Osteocyte (in vitro differentiated cells): ENCODE measurements around the gene LGR6. TPM values are rescaled to one million over a fixed set of nuclear protein-coding genes. Genes with fewer than 3 reads are reported as not detected.

ENCODE experiments used
- DNase-seq: peaks from one replicate; pipeline ENCODE4 v3.0.0; 2021; ENCODE audit warnings: mixed read lengths; ENCODE audit not compliant: unreplicated experiment; ENCODE audit errors: extremely low spot score
- H3K27ac Mint-ChIP-seq: one replicate; pipeline ENCODE4 v1.8.0; 2021; ENCODE audit warnings: mild to moderate bottlenecking, mixed read lengths; ENCODE audit not compliant: unreplicated experiment
- H3K27me3 Mint-ChIP-seq: one replicate; pipeline ENCODE4 v1.8.0; 2021; ENCODE audit warnings: mixed read lengths; ENCODE audit not compliant: unreplicated experiment
- H3K36me3 Mint-ChIP-seq: one replicate; pipeline ENCODE4 v1.8.0; 2021; ENCODE audit warnings: mixed read lengths; ENCODE audit not compliant: unreplicated experiment
- H3K4me1 Mint-ChIP-seq: one replicate; pipeline ENCODE4 v1.8.0; 2021; ENCODE audit warnings: mixed read lengths; ENCODE audit not compliant: unreplicated experiment
- H3K4me3 Mint-ChIP-seq: one replicate; pipeline ENCODE4 v1.8.0; 2021; ENCODE audit warnings: mild to moderate bottlenecking, moderate library complexity, mixed read lengths; ENCODE audit not compliant: unreplicated experiment
- H3K9me3 Mint-ChIP-seq: one replicate; pipeline ENCODE4 v1.8.0; 2021; ENCODE audit warnings: mixed read lengths; ENCODE audit not compliant: unreplicated experiment
- total RNA-seq: library from RNA; stranded (reverse); gene quantifications from 2 replicates; pipeline ENCODE4 v1.2.1, GENCODE V29; 2021
- TF ChIP-seq, protein P1 (sequence below): fragments of 200-600 bp; sonication (generic); IDR thresholded peaks from 2 replicates; pipeline ENCODE4 v1.5.0; 2021; ENCODE audit warnings: antibody characterized with exemption, mild to moderate bottlenecking, moderate library complexity

Gene LGR6
- total RNA-seq, 1 donor from 2014 or later, result 9.9 TPM

DNA sequence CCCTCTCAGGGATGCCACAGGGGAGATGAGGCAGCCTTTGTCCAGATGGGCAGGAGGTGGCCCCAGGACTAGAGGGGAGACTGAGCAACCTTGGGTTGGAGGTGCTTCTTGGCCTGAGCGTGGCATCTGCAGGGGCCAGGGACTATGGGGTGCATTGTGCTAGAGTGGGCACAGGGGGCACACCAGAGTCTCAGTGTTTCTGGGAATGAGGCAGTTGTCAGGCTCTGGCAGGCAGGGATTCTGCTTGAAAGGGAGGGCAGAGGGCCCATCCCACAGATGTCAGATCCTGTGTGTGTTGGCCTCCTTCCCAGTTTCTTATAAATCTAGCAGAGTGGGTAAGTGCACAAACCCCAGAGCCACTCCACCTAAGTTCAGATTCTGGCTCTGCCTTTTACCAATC lies 13.7 kb downstream of the LGR6 start:
- no peak overlapping the region for H3K4me3 Mint-ChIP-seq

DNA sequence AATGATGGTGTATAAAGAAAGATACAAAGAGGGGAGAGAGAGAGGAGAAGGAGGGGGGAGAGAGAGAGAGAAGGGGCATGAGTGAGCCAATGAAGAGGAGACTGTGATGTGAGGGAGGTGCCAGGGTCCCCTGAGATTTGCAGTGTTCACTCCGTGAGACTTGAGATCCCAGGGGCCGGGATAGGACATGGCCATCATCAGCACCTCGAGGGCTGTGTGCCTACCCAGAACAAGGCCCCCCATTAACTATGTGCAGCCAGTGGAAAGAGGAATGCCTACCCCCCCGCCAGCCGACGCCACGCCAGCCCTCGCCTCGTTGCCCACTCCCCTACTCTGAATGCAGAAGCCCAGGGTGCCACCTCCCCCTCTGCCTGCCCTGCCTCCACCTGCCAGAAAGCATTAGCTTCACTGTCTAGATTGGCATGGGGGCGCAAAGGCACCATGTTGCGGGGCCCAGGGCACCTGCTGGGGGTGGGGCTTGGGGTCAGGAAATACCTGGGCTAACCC lies 14.8 kb downstream of the LGR6 start:
- Mint-ChIP-seq H3K9me3 (no peaks in the 10 kb centered on the region), H3K36me3 (no peaks in the 10 kb centered on the region), H3K4me3 (no peak overlapping the region), H3K27me3 (peaks cover 7% of the 10 kb centered on the region), H3K4me1 (peaks cover 19% of the 10 kb centered on the region), H3K27ac (no peak overlapping the region)
- no peak for DNase-seq
- TF ChIP-seq, protein P1, sequence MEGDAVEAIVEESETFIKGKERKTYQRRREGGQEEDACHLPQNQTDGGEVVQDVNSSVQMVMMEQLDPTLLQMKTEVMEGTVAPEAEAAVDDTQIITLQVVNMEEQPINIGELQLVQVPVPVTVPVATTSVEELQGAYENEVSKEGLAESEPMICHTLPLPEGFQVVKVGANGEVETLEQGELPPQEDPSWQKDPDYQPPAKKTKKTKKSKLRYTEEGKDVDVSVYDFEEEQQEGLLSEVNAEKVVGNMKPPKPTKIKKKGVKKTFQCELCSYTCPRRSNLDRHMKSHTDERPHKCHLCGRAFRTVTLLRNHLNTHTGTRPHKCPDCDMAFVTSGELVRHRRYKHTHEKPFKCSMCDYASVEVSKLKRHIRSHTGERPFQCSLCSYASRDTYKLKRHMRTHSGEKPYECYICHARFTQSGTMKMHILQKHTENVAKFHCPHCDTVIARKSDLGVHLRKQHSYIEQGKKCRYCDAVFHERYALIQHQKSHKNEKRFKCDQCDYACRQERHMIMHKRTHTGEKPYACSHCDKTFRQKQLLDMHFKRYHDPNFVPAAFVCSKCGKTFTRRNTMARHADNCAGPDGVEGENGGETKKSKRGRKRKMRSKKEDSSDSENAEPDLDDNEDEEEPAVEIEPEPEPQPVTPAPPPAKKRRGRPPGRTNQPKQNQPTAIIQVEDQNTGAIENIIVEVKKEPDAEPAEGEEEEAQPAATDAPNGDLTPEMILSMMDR, result no peak

More for the DNA sequence above, 13.7 kb downstream of the LGR6 start:
- TF ChIP-seq, protein P1, result peak; percentile 63
- Mint-ChIP-seq H3K27me3 (peaks cover 2% of the 10 kb centered on the region), H3K4me1 (peaks cover 19% of the 10 kb centered on the region), H3K9me3 (no peaks in the 10 kb centered on the region), H3K36me3 (no peaks in the 10 kb centered on the region), H3K27ac (no peak overlapping the region)
- peak; percentile 91 for DNase-seq

DNA sequence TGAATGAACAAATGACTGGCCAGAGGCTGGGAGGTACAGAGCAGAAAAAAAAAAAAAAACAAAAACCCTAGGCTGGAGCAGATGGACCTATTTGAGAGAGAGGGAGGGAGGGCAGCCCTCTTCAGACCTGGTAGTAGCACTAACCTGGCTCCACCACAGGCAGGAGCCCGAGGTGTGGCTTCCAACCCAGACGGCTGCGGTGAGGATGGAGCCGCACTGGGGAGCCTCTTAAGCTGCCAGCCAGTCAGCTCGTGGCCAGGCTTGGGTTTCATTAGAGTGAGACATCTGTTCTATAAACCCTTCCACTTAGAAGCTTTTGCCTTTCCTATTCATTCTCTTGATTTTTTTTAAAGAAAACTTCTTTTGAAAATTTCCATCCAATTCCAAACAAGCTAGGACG lies 16.8 kb downstream of the LGR6 start:
- peaks cover 13% of the 10 kb centered on the region for H3K27me3 Mint-ChIP-seq
- no peak for DNase-seq
- peaks cover 30% of the 10 kb centered on the region for H3K4me1 Mint-ChIP-seq
- H3K9me3 Mint-ChIP-seq, result no peaks in the 10 kb centered on the region
- H3K4me3 Mint-ChIP-seq, result no peak overlapping the region
- TF ChIP-seq, protein P1, result peak; percentile 28
- H3K36me3 Mint-ChIP-seq, result no peaks in the 10 kb centered on the region
- H3K27ac Mint-ChIP-seq, result no peak overlapping the region

DNA sequence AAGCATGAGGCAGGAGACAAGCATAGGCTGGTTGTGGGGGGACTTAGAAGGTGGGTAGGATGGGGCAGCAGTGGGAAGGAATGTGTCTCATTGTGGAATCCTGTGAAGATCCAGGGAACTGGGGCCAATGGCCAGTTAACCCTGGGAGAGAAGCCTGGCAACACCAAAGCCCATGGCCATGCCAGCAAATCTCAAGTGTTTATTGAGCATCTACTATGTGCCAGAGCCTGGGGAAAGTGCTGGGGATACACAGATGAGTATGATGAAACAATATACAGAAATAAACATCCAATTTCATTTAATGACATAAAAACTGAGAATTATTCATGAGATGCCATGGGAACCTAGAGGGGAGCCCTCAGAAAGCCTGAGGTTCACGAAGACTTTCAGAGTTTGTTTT lies 17.4 kb downstream of the LGR6 start:
- Mint-ChIP-seq H3K36me3 (no peaks in the 10 kb centered on the region), H3K27ac (no peak overlapping the region), H3K27me3 (peaks cover 16% of the 10 kb centered on the region), H3K4me1 (peaks cover 31% of the 10 kb centered on the region), H3K4me3 (no peak overlapping the region), H3K9me3 (no peaks in the 10 kb centered on the region)
- TF ChIP-seq, protein P1, result no peak
- no peak for DNase-seq

DNA sequence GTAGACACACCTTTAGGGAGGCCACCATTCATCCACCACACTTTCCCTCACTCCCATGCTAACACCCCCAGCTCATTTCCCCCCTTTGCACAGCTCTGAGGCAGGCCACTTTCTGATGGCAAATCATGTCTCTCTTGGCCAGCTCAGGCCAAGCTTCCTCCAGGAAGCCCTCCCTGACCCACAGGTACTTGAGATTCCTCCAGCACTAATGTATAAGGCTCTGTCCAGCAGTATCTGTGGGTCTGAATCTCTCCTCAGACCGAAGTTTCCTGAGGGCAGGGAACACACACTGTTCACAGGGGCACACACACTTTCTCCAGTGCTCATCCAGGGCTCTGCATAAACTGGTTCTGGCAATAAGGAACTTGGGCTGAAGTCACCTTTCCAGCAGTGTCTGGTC lies 19.2 kb downstream of the LGR6 start:
- no peak overlapping the region for H3K27ac Mint-ChIP-seq
- H3K9me3 Mint-ChIP-seq, result no peaks in the 10 kb centered on the region
- H3K27me3 Mint-ChIP-seq, result peaks cover 18% of the 10 kb centered on the region
- DNase-seq, result no peak
- TF ChIP-seq, protein P1, result no peak
- no peak overlapping the region for H3K4me3 Mint-ChIP-seq
- no peaks in the 10 kb centered on the region for H3K36me3 Mint-ChIP-seq
- H3K4me1 Mint-ChIP-seq, result peaks cover 39% of the 10 kb centered on the region
